Measurements from ENCODE around the gene SELENBP1. TPM values are rescaled to one million over a fixed set of nuclear protein-coding genes. Genes with fewer than 3 reads are reported as not detected.
"Not testable (repeated sequence)": the region's sequence is repeated elsewhere in the genome, so short reads cannot be mapped to it uniquely, and the experiment has no call there.

SELENBP1 gene
- total RNA-seq, 5 donors from 2014 or later (not counting 1 experiment from before 2014, with no cell fraction given): 0.72 to 1.2 (median 0.93) TPM; not detected in 2

- no peaks in the 10 kb centered on the region for H3K36me3 ChIP-seq (ENCODE audit: control insufficient read depth in 2 of 2, extremely low read depth in 1 of 2, insufficient read depth in 1 of 2, low read length in 1 of 2)
- H3K27me3 ChIP-seq (replicated peaks in 1 of 2; ENCODE audit: control insufficient read depth in 2 of 2, extremely low read depth in 1 of 2, insufficient read depth in 2 of 2, low read length in 1 of 2): peaks cover 0 to 14% of the 10 kb centered on the region in 2 experiments
- no CpG with 5 or more reads among the region's 3 CpGs for WGBS (ENCODE audit: insufficient coverage)
- CTCF ChIA-PET: no interaction called here
- POLR2A ChIA-PET: no interaction called here
- peaks cover 0 to 19% (median 0%) of the 10 kb centered on the region in 3 donors for H3K9me3 Mint-ChIP-seq
- no peaks in the 10 kb centered on the region for H3K4me1 ChIP-seq (ENCODE audit: control insufficient read depth in 1 of 2, extremely low read depth in 1 of 2, insufficient read depth in 2 of 2, low read length in 2 of 2)
- ATAC-seq (replicated peaks in 1 of 4): no peak
- no peak overlapping the region for H3K4me3 ChIP-seq (ENCODE audit: control insufficient read depth in 1 of 2, extremely low read depth in 1 of 2, low read length in 1 of 2)
- no peak overlapping the region for H3K27ac ChIP-seq (ENCODE audit: low read length)
- H3K27me3 Mint-ChIP-seq: no peaks in the 10 kb centered on the region
- H3K27ac Mint-ChIP-seq: no peak overlapping the region
- H3K9me3 ChIP-seq: no peaks in the 10 kb centered on the region
- H3K4me3 Mint-ChIP-seq: no peak overlapping the region
- no peaks in the 10 kb centered on the region for H3K4me1 Mint-ChIP-seq
- no peak for DNase-seq
- peaks cover 3% of the 10 kb centered on the region for H3K36me3 Mint-ChIP-seq
Observed at GRCh38 chr1:151362308-151363155, 10.0 kb downstream of the SELENBP1 start.

- CTCF ChIA-PET: no interaction called here
- Histone ChIP-seq H3K27ac (ENCODE audit: low read length) (no peak overlapping the region), H3K27me3 (replicated peaks in 1 of 2; ENCODE audit: control insufficient read depth in 2 of 2, extremely low read depth in 1 of 2, insufficient read depth in 2 of 2, low read length in 1 of 2) (peaks cover 0 to 14% of the 10 kb centered on the region in 2 experiments), H3K36me3 (ENCODE audit: control insufficient read depth in 2 of 2, extremely low read depth in 1 of 2, insufficient read depth in 1 of 2, low read length in 1 of 2) (no peaks in the 10 kb centered on the region), H3K9me3 (no peaks in the 10 kb centered on the region), H3K4me3 (ENCODE audit: control insufficient read depth in 1 of 2, extremely low read depth in 1 of 2, low read length in 1 of 2) (no peak overlapping the region), H3K4me1 (ENCODE audit: control insufficient read depth in 1 of 2, extremely low read depth in 1 of 2, insufficient read depth in 2 of 2, low read length in 2 of 2) (no peaks in the 10 kb centered on the region)
- POLR2A ChIA-PET: no interaction called here
- no peak overlapping the region for H3K27ac Mint-ChIP-seq
- no peak overlapping the region for H3K4me3 Mint-ChIP-seq
- H3K9me3 Mint-ChIP-seq: peaks cover 0 to 19% (median 0%) of the 10 kb centered on the region in 3 donors
- H3K4me1 Mint-ChIP-seq: no peaks in the 10 kb centered on the region
- ATAC-seq (replicated peaks in 1 of 4) (no peak), DNase-seq (no peak)
- no peaks in the 10 kb centered on the region for H3K27me3 Mint-ChIP-seq
- H3K36me3 Mint-ChIP-seq: peaks cover 3% of the 10 kb centered on the region
Observed at GRCh38 chr1:151361883-151362282, 10.6 kb downstream of the SELENBP1 start.

- ChIA-PET POLR2A (interaction anchor here in 1 of 2 donors (0.6 kb wide), 1 partner anchor 270 kb away, joined by 3 read pairs; no protein-coding TSS in a partner anchor), CTCF (interaction anchor here in 1 of 2 donors (0.8 kb wide), 1 partner anchor 28 kb away, joined by 3 read pairs; no protein-coding TSS in a partner anchor)
- Mint-ChIP-seq H3K27me3 (no peaks in the 10 kb centered on the region), H3K9me3 (peaks cover 0 to 1% (median 0%) of the 10 kb centered on the region in 3 donors), H3K27ac (no peak overlapping the region), H3K4me3 (no peak overlapping the region), H3K4me1 (no peaks in the 10 kb centered on the region), H3K36me3 (no peaks in the 10 kb centered on the region)
- Histone ChIP-seq H3K27me3 (replicated peaks in 1 of 2; ENCODE audit: control insufficient read depth in 2 of 2, extremely low read depth in 1 of 2, insufficient read depth in 2 of 2, low read length in 1 of 2) (no peaks in the 10 kb centered on the region), H3K4me3 (ENCODE audit: control insufficient read depth in 1 of 2, extremely low read depth in 1 of 2, low read length in 1 of 2) (no peak overlapping the region), H3K4me1 (ENCODE audit: control insufficient read depth in 1 of 2, extremely low read depth in 1 of 2, insufficient read depth in 2 of 2, low read length in 2 of 2) (no peaks in the 10 kb centered on the region), H3K9me3 (no peaks in the 10 kb centered on the region), H3K36me3 (ENCODE audit: control insufficient read depth in 2 of 2, extremely low read depth in 1 of 2, insufficient read depth in 1 of 2, low read length in 1 of 2) (no peaks in the 10 kb centered on the region), H3K27ac (ENCODE audit: low read length) (no peak overlapping the region)
- ATAC-seq (replicated peaks in 1 of 4) (no peak), DNase-seq (no peak)
- WGBS (ENCODE audit: insufficient coverage): 80% methylated on average over 1 of the region's 2 CpGs
Observed at GRCh38 chr1:151356696-151357095, 15.8 kb downstream of the SELENBP1 start.

- H3K27me3 Mint-ChIP-seq: no peaks in the 10 kb centered on the region
- H3K4me1 Mint-ChIP-seq: peaks cover 8 to 11% (median 10%) of the 10 kb centered on the region in 3 donors
- Histone ChIP-seq H3K27ac (ENCODE audit: low read length) (no peak overlapping the region), H3K36me3 (ENCODE audit: control insufficient read depth in 2 of 2, extremely low read depth in 1 of 2, insufficient read depth in 1 of 2, low read length in 1 of 2) (no peaks in the 10 kb centered on the region), H3K4me3 (ENCODE audit: control insufficient read depth in 1 of 2, extremely low read depth in 1 of 2, low read length in 1 of 2) (no peak overlapping the region), H3K27me3 (replicated peaks in 1 of 2; ENCODE audit: control insufficient read depth in 2 of 2, extremely low read depth in 1 of 2, insufficient read depth in 2 of 2, low read length in 1 of 2) (no peaks in the 10 kb centered on the region), H3K9me3 (no peaks in the 10 kb centered on the region), H3K4me1 (ENCODE audit: control insufficient read depth in 1 of 2, extremely low read depth in 1 of 2, insufficient read depth in 2 of 2, low read length in 2 of 2) (peaks cover 7 to 8% of the 10 kb centered on the region in 2 experiments)
- no peak overlapping the region for H3K27ac Mint-ChIP-seq
- no peaks in the 10 kb centered on the region for H3K36me3 Mint-ChIP-seq
- H3K9me3 Mint-ChIP-seq: no peaks in the 10 kb centered on the region
- ChIA-PET CTCF (interaction anchor here in 1 of 2 donors (0.5 kb wide), 1 partner anchor 77 kb away, joined by 3 read pairs; no protein-coding TSS in a partner anchor), POLR2A (interaction anchor here (0.5 to 0.6 kb wide), 4 partner anchors 8 to 163 kb away, joined by 3 to 12 read pairs (median 6); no protein-coding TSS in a partner anchor)
- 96% methylated on average over 2 of the region's 6 CpGs for WGBS (ENCODE audit: insufficient coverage)
- DNase-seq: no peak
- no peak for ATAC-seq (replicated peaks in 1 of 4)
- H3K4me3 Mint-ChIP-seq: no peak overlapping the region
Observed at GRCh38 chr1:151352021-151352718, 20.3 kb downstream of the SELENBP1 start.

- not testable (repeated sequence) for H3K4me3 ChIP-seq (ENCODE audit: control insufficient read depth in 1 of 2, extremely low read depth in 1 of 2, low read length in 1 of 2); H3K27me3 Mint-ChIP-seq; H3K9me3 Mint-ChIP-seq; H3K36me3 ChIP-seq (ENCODE audit: control insufficient read depth in 2 of 2, extremely low read depth in 1 of 2, insufficient read depth in 1 of 2, low read length in 1 of 2); ATAC-seq (replicated peaks in 1 of 4); H3K27ac Mint-ChIP-seq; DNase-seq; H3K4me3 Mint-ChIP-seq; H3K27ac ChIP-seq (ENCODE audit: low read length); H3K36me3 Mint-ChIP-seq; H3K9me3 ChIP-seq; H3K27me3 ChIP-seq (replicated peaks in 1 of 2; ENCODE audit: control insufficient read depth in 2 of 2, extremely low read depth in 1 of 2, insufficient read depth in 2 of 2, low read length in 1 of 2)
- H3K4me1 ChIP-seq (ENCODE audit: control insufficient read depth in 1 of 2, extremely low read depth in 1 of 2, insufficient read depth in 2 of 2, low read length in 2 of 2): peaks cover 10 to 20% of the 10 kb centered on the region in 2 experiments
- CTCF ChIA-PET: interaction anchor here (0.6 to 1.1 kb wide), 3 partner anchors 9 to 342 kb away, joined by 4 to 8 read pairs (median 4); no protein-coding TSS in a partner anchor
- WGBS (ENCODE audit: insufficient coverage): no CpG with 5 or more reads among the region's 9 CpGs
- H3K4me1 Mint-ChIP-seq: peaks cover 25 to 27% (median 26%) of the 10 kb centered on the region in 3 donors
- POLR2A ChIA-PET: interaction anchor here (0.5 to 0.6 kb wide), 2 partner anchors 46 to 58 kb away, joined by 4 to 5 read pairs; no protein-coding TSS in a partner anchor
Observed at GRCh38 chr1:151350323-151350722, 22.2 kb downstream of the SELENBP1 start.

Measured in T-cell (primary cell).